Thoracic aorta (tissue), 2 donors: ENCODE measurements around the gene DPYD. TPM values are rescaled to one million over a fixed set of nuclear protein-coding genes. Genes with fewer than 3 reads are reported as not detected.

Source experiments
- ATAC-seq: fragments of 150-250 bp; one replicate; pipeline ENCODE4 v1.8.0; 2017; ENCODE audit warnings: low read depth; ENCODE audit not compliant: insufficient number of reproducible peaks, low FRiP score
- DNase-seq: peaks from one replicate; pipeline ENCODE4 v3.0.0-alpha.2; 2020; ENCODE audit warnings: low spot score
- H3K27ac ChIP-seq, 2 donors: fragments of 200-600 bp; sonication (generic); 1 replicate in 1 of 2; 2 replicates in 1 of 2; pipeline ENCODE4 v1.5.1; 2016; ENCODE audit warnings: mild to moderate bottlenecking in 2 of 2, moderate library complexity in 2 of 2
- H3K27me3 ChIP-seq: fragments of 200-600 bp; sonication (generic); replicated peaks from 2 replicates; pipeline ENCODE4 v1.6.0; 2016; ENCODE audit warnings: mild to moderate bottlenecking; ENCODE audit not compliant: insufficient read depth
- H3K36me3 ChIP-seq: fragments of 200-600 bp; sonication (generic); one replicate; pipeline ENCODE4 v1.5.1; 2016
- H3K4me1 ChIP-seq, 2 donors: fragments of 200-600 bp; sonication (generic); 1 replicate in 1 of 2; 2 replicates in 1 of 2; pipeline versions ENCODE4 v1.5.1 to v1.6.0; 2016; ENCODE audit warnings: low read depth in 2 of 2, mild to moderate bottlenecking in 1 of 2; ENCODE audit not compliant: control insufficient read depth in 1 of 2
- H3K4me3 ChIP-seq: fragments of 200-600 bp; sonication (generic); 2 replicates; pipeline ENCODE4 v1.5.1; 2016; ENCODE audit warnings: mild to moderate bottlenecking
- H3K9me3 ChIP-seq: fragments of 200-600 bp; sonication (generic); 2 replicates; pipeline ENCODE4 v1.5.1; 2016
- CTCF ChIP-seq: fragments of 200-600 bp; sonication (generic); IDR thresholded peaks from one replicate; pipeline ENCODE4 v1.5.1; 2019; ENCODE audit warnings: antibody characterized with exemption
- total RNA-seq, 2 donors: library from RNA; depleted of rRNA; stranded (reverse); fragments of >200 nt; gene quantifications; one replicate each; pipeline versions ENCODE4 v1.1.0 to v1.2.3, GENCODE V29; 2016

DPYD gene
- total RNA-seq, 2 donors from 2014 or later: 29.1 to 44.2 TPM

GRCh38 chr1:97209381-97209957, 711.4 kb downstream of the DPYD start:
- H3K27me3 ChIP-seq: no peaks in the 10 kb centered on the region
- H3K36me3 ChIP-seq: no peaks in the 10 kb centered on the region
- no peak overlapping the region for H3K4me3 ChIP-seq
- H3K9me3 ChIP-seq: no peaks in the 10 kb centered on the region
- DNase-seq (no peak), ATAC-seq (no peak)
- no peak overlapping the region for H3K27ac ChIP-seq
- no peak for TF ChIP-seq CTCF
- H3K4me1 ChIP-seq: peaks cover 5 to 8% of the 10 kb centered on the region in 2 donors

DNA sequence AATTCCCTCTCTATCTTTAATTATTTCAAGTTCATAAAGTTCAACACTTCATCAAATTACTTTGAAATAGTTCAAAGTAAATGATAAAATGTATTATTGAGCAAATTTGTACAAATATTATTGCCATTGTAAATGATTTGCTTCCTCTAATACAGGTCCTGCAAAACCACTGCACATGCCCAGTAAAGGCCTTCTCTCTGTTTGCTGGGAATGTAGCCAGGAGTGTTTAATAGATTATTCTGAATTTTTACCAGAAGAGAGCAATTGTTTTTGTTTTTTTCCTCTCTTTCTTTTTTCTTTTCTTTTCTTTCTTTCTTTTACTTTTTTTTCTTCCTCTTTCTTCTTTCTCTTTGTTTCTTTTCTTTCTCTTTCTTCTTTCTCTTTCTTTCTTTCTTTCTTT, 713.0 kb downstream of the DPYD start:
- no peaks in the 10 kb centered on the region for H3K9me3 ChIP-seq
- no peak overlapping the region for H3K27ac ChIP-seq
- H3K36me3 ChIP-seq: no peaks in the 10 kb centered on the region
- TF ChIP-seq CTCF: no peak
- H3K4me1 ChIP-seq: peaks cover 5 to 13% of the 10 kb centered on the region in 2 donors
- H3K27me3 ChIP-seq: no peaks in the 10 kb centered on the region
- no peak for DNase-seq
- ATAC-seq: no peak
- no peak overlapping the region for H3K4me3 ChIP-seq

GRCh38 chr1:97204468-97204867, 716.4 kb downstream of the DPYD start:
- H3K27me3 ChIP-seq: no peaks in the 10 kb centered on the region
- H3K4me3 ChIP-seq: no peak overlapping the region
- H3K4me1 ChIP-seq: peaks cover 12 to 21% of the 10 kb centered on the region in 2 donors
- H3K36me3 ChIP-seq: no peaks in the 10 kb centered on the region
- ATAC-seq (no peak), DNase-seq (no peak)
- no peak for TF ChIP-seq CTCF
- H3K27ac ChIP-seq: no peak overlapping the region
- no peaks in the 10 kb centered on the region for H3K9me3 ChIP-seq

GRCh38 chr1:97202481-97203380, 718.1 kb downstream of the DPYD start:
- Histone ChIP-seq H3K9me3 (no peaks in the 10 kb centered on the region), H3K27ac (no peak overlapping the region), H3K4me1 (peaks cover 12 to 28% of the 10 kb centered on the region in 2 donors), H3K27me3 (no peaks in the 10 kb centered on the region), H3K36me3 (no peaks in the 10 kb centered on the region), H3K4me3 (no peak overlapping the region)
- ATAC-seq: no peak
- no peak for TF ChIP-seq CTCF
- no peak for DNase-seq

DNA sequence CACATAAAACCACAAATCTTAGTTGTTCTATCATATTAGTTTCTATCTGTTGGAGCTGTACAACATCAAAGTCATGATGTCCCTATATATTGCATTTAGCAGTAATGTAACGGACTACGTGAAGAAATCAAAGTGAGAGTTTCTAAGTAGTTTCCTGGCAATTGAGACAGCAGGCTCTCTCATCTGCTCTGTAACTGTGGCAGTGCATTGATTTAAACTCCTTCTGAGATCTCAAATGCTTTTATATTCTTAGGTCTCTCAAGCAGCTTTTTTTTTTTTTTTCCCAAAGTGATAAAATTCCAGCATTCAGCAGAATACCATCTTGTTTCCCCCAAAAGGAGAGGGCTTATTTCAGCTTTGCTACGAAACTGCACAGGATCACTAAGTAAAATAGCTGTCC, 719.2 kb downstream of the DPYD start:
- H3K27me3 ChIP-seq: no peaks in the 10 kb centered on the region
- H3K27ac ChIP-seq: no peak overlapping the region
- no peak for DNase-seq
- no peak overlapping the region for H3K4me3 ChIP-seq
- H3K9me3 ChIP-seq: no peaks in the 10 kb centered on the region
- ATAC-seq: no peak
- H3K36me3 ChIP-seq: no peaks in the 10 kb centered on the region
- TF ChIP-seq CTCF: no peak
- peaks cover 12 to 28% of the 10 kb centered on the region in 2 donors for H3K4me1 ChIP-seq
